B cell (primary cell): ENCODE measurements around the gene TLK1.

Experiments used
- EZH2 ChIP-seq: IDR thresholded peaks from 2 replicates; pipeline ENCODE4 v1.6.1; 2012; ENCODE audit warnings: borderline replicate concordance, low read depth, mild to moderate bottlenecking, moderate library complexity, low read length; ENCODE audit not compliant: insufficient read depth, poor library complexity, severe bottlenecking
- TF ChIP-seq, protein P1 (sequence below): fragments of 200-600 bp; IDR thresholded peaks from one replicate; pipeline ENCODE4 v1.8.0; 2022; ENCODE audit warnings: antibody characterized with exemption, mild to moderate bottlenecking

- TF ChIP-seq, protein P1, sequence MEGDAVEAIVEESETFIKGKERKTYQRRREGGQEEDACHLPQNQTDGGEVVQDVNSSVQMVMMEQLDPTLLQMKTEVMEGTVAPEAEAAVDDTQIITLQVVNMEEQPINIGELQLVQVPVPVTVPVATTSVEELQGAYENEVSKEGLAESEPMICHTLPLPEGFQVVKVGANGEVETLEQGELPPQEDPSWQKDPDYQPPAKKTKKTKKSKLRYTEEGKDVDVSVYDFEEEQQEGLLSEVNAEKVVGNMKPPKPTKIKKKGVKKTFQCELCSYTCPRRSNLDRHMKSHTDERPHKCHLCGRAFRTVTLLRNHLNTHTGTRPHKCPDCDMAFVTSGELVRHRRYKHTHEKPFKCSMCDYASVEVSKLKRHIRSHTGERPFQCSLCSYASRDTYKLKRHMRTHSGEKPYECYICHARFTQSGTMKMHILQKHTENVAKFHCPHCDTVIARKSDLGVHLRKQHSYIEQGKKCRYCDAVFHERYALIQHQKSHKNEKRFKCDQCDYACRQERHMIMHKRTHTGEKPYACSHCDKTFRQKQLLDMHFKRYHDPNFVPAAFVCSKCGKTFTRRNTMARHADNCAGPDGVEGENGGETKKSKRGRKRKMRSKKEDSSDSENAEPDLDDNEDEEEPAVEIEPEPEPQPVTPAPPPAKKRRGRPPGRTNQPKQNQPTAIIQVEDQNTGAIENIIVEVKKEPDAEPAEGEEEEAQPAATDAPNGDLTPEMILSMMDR: no peak
- TF ChIP-seq EZH2: no peak
Observed at GRCh38 chr2:171160956-171161740, 455 bp upstream of the TLK1 start.
